ENCODE measurements around the gene CMTM6. TPM values are rescaled to one million over a fixed set of nuclear protein-coding genes. Genes with fewer than 3 reads are reported as not detected.

CMTM6 gene
- total and polyA plus RNA-seq, 2 of the 13 experiments (the other 11 are each of a cell fraction or from before 2014, with no cell fraction given) = 25.6 to 55.7 TPM

DNA sequence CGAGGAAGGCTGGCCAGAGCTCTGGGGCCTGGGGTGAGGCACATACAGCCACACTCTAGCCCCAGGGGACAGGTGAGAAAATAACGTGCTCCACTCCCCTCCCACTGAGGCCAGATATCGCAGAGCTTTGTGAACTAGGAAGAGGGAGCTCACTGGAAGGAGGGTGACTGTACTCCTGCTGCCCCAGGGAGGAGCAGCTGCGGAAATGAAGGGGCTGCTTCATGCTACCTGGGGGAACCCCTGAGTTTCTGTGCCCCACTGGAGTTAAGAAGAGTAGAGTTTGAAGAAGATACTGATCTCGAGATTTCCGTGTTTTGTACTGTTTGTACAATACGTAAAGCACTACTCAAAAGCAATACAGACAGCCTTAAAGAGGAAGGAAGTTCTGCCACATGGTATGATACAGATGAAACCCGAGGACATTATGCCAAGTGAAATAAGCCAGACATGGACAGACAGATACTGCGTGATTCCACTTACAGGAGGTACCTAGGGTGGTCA lies 44.6 kb downstream of the CMTM6 start:
- Histone ChIP-seq H4K20me1 (ENCODE audit: insufficient read depth, low read length) (no peaks in the 10 kb centered on the region), H3K27ac (ENCODE audit: extremely low read length, insufficient read depth, low read length) (no peak overlapping the region), H3K9me3 (ENCODE audit: low read length) (no peaks in the 10 kb centered on the region), H3K4me3 (replicated peaks in 1 of 3; ENCODE audit: insufficient read depth in 1 of 3, low read depth in 2 of 3, low read length in 3 of 3) (no peak overlapping the region), H3K9ac (ENCODE audit: insufficient read depth, low read depth, low read length) (no peak overlapping the region), H3K4me1 (ENCODE audit: insufficient read depth, low read length) (peaks cover 6% of the 10 kb centered on the region; the same call in 1 of the 2 replicates), H3K27me3 (ENCODE audit: control insufficient read depth in 1 of 2, insufficient read depth in 2 of 2, low read length in 2 of 2) (no peaks in the 10 kb centered on the region), H2AFZ (ENCODE audit: low read length) (no peak overlapping the region), H3K36me3 (replicated peaks in 1 of 2; ENCODE audit: control insufficient read depth in 1 of 2, insufficient read depth in 2 of 2, low read length in 2 of 2) (peaks cover 4 to 22% of the 10 kb centered on the region in 2 experiments; a peak in 4 of 5 replicates), H3K79me2 (ENCODE audit: insufficient read depth, low read length) (no peaks in the 10 kb centered on the region), H3K4me2 (ENCODE audit: low read depth, low read length) (no peak overlapping the region)
- DNase-seq (ENCODE audit: low spot score) (no peak), FAIRE-seq (no peak), ATAC-seq (no peak)
- POLR2A ChIA-PET = no interaction called here
- 96% methylated on average over 9 of the region's 9 CpGs for WGBS (ENCODE audit: low lambda C conversion rate)
- in situ Hi-C loops (cut with HindIII; ENCODE audit: extremely low pct_ligation_motif_present, low pct_unique_long_range_greater_than_20kb) (no loop called here), intact Hi-C loops (cut with micrococcal nuclease; ENCODE audit: unreplicated experiment) (no loop called here)
- no TSS peak for BruUV-seq (replicated peaks)
- no peak for TF ChIP-seq KAT7 (CRISPR knock-in tag; IDR thresholded peaks at IDR 0.05; ENCODE audit: borderline replicate concordance)
- no peak for TF ChIP-seq ZNF75D (CRISPR knock-in tag; IDR thresholded peaks at IDR 0.05; ENCODE audit: borderline replicate concordance)
- CTCF ChIA-PET (ENCODE audit: low intra/inter-chr PET ratio, low total read pairs) = no interaction called here

- Histone ChIP-seq H3K4me3 (replicated peaks in 1 of 3; ENCODE audit: insufficient read depth in 1 of 3, low read depth in 2 of 3, low read length in 3 of 3) (no peak overlapping the region), H4K20me1 (ENCODE audit: insufficient read depth, low read length) (no peaks in the 10 kb centered on the region), H3K9ac (ENCODE audit: insufficient read depth, low read depth, low read length) (no peak overlapping the region), H3K4me2 (ENCODE audit: low read depth, low read length) (no peak overlapping the region), H3K27me3 (ENCODE audit: control insufficient read depth in 1 of 2, insufficient read depth in 2 of 2, low read length in 2 of 2) (no peaks in the 10 kb centered on the region), H3K4me1 (ENCODE audit: insufficient read depth, low read length) (peaks cover under 1% of the 10 kb centered on the region; the same call in 1 of the 2 replicates), H2AFZ (ENCODE audit: low read length) (no peak overlapping the region), H3K9me3 (ENCODE audit: low read length) (no peaks in the 10 kb centered on the region), H3K79me2 (ENCODE audit: insufficient read depth, low read length) (no peaks in the 10 kb centered on the region), H3K36me3 (replicated peaks in 1 of 2; ENCODE audit: control insufficient read depth in 1 of 2, insufficient read depth in 2 of 2, low read length in 2 of 2) (peaks cover 9 to 30% of the 10 kb centered on the region in 2 experiments; a peak in 4 of 5 replicates), H3K27ac (ENCODE audit: extremely low read length, insufficient read depth, low read length) (no peak overlapping the region)
- DNase-seq (ENCODE audit: low spot score) = no peak
- no TSS peak for BruUV-seq (replicated peaks)
- intact Hi-C loops (cut with micrococcal nuclease; ENCODE audit: unreplicated experiment) (no loop called here), in situ Hi-C loops (cut with HindIII; ENCODE audit: extremely low pct_ligation_motif_present, low pct_unique_long_range_greater_than_20kb) (no loop called here)
- WGBS (ENCODE audit: low lambda C conversion rate) = 97% methylated on average over 11 of the region's 11 CpGs
- POLR2A ChIA-PET = no interaction called here
- no peak for TF ChIP-seq NFE2L2 (IDR thresholded peaks at IDR 0.05; ENCODE audit: low read length)
- TF ChIP-seq ZFP41 (CRISPR knock-in tag; IDR thresholded peaks at IDR 0.05; ENCODE audit: borderline replicate concordance) = no peak
- no peak for TF ChIP-seq PPARG (CRISPR knock-in tag; conservative IDR thresholded peaks at IDR 0.05)
- TF ChIP-seq ZNF496 (CRISPR knock-in tag; IDR thresholded peaks at IDR 0.05; ENCODE audit: insufficient replicate concordance) = no peak
- TF ChIP-seq CBFB (CRISPR knock-in tag; IDR thresholded peaks at IDR 0.05) = no peak
- no peak for ATAC-seq
- FAIRE-seq = no peak
- CTCF ChIA-PET (ENCODE audit: low intra/inter-chr PET ratio, low total read pairs) = no interaction called here
Measured at GRCh38 chr3:32456429-32457130, 46.1 kb downstream of the CMTM6 start.
